PFSK-1 (cell line): ENCODE measurements around the gene EIF4E1B.

Experiments
- FOXP2 ChIP-seq: optimal IDR thresholded peaks from 2 replicates; pipeline ENCODE3; 2011; ENCODE audit warnings: borderline replicate concordance, control low read depth, inconsistent platforms; ENCODE audit not compliant: insufficient read depth; ENCODE audit errors: extremely low read length, extremely low read depth
- POLR2AphosphoS5 ChIP-seq: IDR thresholded peaks from 2 replicates; pipeline ENCODE4 v1.6.1; 2012; ENCODE audit warnings: low read depth, mild to moderate bottlenecking, control low read depth, low read length, moderate library complexity
- REST ChIP-seq, 2 experiments: IDR thresholded peaks; 2 replicates each; pipeline versions ENCODE4 v1.6.1 to v1.8.0; 2011 to 2012; ENCODE audit warnings: low read depth in 2 of 2, low read length in 2 of 2, control low read depth in 1 of 2, inconsistent platforms in 1 of 2, mild to moderate bottlenecking in 1 of 2, moderate library complexity in 1 of 2; ENCODE audit not compliant: insufficient read depth in 1 of 2
- SIN3A ChIP-seq: IDR thresholded peaks from 2 replicates; pipeline ENCODE4 v1.6.1; 2012; ENCODE audit warnings: mild to moderate bottlenecking, low read length, moderate library complexity, borderline replicate concordance; ENCODE audit not compliant: insufficient read depth
- TAF1 ChIP-seq: IDR thresholded peaks from 2 replicates; pipeline ENCODE4 v1.6.1; 2012; ENCODE audit warnings: low read length, control low read depth, borderline replicate concordance; ENCODE audit not compliant: insufficient read depth

- no peak for TF ChIP-seq FOXP2
- TF ChIP-seq POLR2AphosphoS5: no peak
- TF ChIP-seq REST (IDR thresholded peaks at IDR 0.05; ENCODE audit: insufficient read depth in 1 of 2, low read depth in 2 of 2, low read length in 2 of 2): no peak
- no peak for TF ChIP-seq SIN3A
- TF ChIP-seq TAF1: no peak
Measured at GRCh38 chr5:176671890-176672747, 41.6 kb downstream of the EIF4E1B start.
